Measurements from ENCODE around the gene CIAO2B. TPM values are rescaled to one million over a fixed set of nuclear protein-coding genes. Genes with fewer than 3 reads are reported as not detected.

Gene CIAO2B
- total RNA-seq, 1 donor from 2014 or later = 156 TPM

- TF ChIP-seq CTCF (IDR thresholded peaks at IDR 0.05; ENCODE audit: insufficient read depth, low read length, poor library complexity, severe bottlenecking) = no peak
- DNase-seq (ENCODE audit: low read depth) = no peak
- H3K27me3 ChIP-seq (ENCODE audit: control insufficient read depth, insufficient read depth, low read length) = peaks cover 17% of the 10 kb centered on the region
- no peaks in the 10 kb centered on the region for H3K36me3 ChIP-seq (ENCODE audit: control insufficient read depth, insufficient read depth, low read length)
- no peak overlapping the region for H3K4me3 ChIP-seq (ENCODE audit: low read depth, low read length)
Observed at GRCh38 chr16:66950971-66951790, 17.0 kb upstream of the CIAO2B start.

- Histone ChIP-seq H3K36me3 (ENCODE audit: control insufficient read depth, insufficient read depth, low read length) (no peaks in the 10 kb centered on the region), H3K27me3 (ENCODE audit: control insufficient read depth, insufficient read depth, low read length) (peaks cover 17% of the 10 kb centered on the region), H3K4me3 (ENCODE audit: low read depth, low read length) (no peak overlapping the region)
- DNase-seq (ENCODE audit: low read depth) = no peak
- no peak for TF ChIP-seq CTCF (IDR thresholded peaks at IDR 0.05; ENCODE audit: insufficient read depth, low read length, poor library complexity, severe bottlenecking)
Observed at GRCh38 chr16:66950437-66950836, 16.2 kb upstream of the CIAO2B start.

- Histone ChIP-seq H3K4me3 (ENCODE audit: low read depth, low read length) (no peak overlapping the region), H3K27me3 (ENCODE audit: control insufficient read depth, insufficient read depth, low read length) (peaks cover 17% of the 10 kb centered on the region), H3K36me3 (ENCODE audit: control insufficient read depth, insufficient read depth, low read length) (no peaks in the 10 kb centered on the region)
- DNase-seq (ENCODE audit: low read depth) = no peak
- no peak for TF ChIP-seq CTCF (IDR thresholded peaks at IDR 0.05; ENCODE audit: insufficient read depth, low read length, poor library complexity, severe bottlenecking)
Observed at GRCh38 chr16:66949472-66949871, 15.3 kb upstream of the CIAO2B start.

GRCh38 chr16:66948837-66949225, 14.6 kb upstream of the CIAO2B start:
- Histone ChIP-seq H3K4me3 (ENCODE audit: low read depth, low read length) (no peak overlapping the region), H3K27me3 (ENCODE audit: control insufficient read depth, insufficient read depth, low read length) (peaks cover 17% of the 10 kb centered on the region), H3K36me3 (ENCODE audit: control insufficient read depth, insufficient read depth, low read length) (no peaks in the 10 kb centered on the region)
- no peak for TF ChIP-seq CTCF (IDR thresholded peaks at IDR 0.05; ENCODE audit: insufficient read depth, low read length, poor library complexity, severe bottlenecking)
- no peak for DNase-seq (ENCODE audit: low read depth)

DNA sequence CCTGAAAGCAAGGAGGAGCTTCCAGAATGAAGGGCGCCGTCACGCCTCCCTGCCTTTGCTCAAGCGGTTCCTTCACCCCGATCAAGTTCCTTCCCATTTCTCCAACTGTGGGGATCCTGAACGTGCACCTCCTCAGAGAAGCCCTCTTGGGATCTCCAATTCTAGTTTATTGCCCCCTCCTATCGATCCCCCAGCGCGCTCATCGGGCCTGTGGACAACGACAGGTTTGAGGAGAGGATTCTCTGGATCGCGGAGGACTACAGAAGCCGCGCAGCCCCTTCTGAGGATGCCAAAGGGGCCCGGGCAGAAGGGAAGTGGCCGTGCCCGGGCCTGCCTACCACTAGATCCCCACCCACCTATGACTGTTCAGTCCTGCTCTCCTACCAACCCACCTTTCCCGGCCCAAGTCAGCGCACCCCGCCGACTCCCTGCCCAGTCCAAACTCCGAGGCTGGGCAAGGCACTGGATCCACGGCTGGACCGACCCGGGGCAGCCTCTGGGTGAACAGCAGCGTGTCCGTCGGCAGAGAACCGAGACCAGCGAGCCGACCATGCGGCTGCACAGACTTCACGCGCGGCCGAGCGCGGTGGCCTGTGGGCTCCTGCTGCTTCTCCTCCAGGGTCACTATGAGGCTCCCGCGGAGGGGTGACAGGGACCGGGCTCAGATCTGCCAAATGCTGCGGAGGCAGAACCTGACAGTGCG, 14.1 kb upstream of the CIAO2B start:
- DNase-seq (ENCODE audit: low read depth) = no peak
- TF ChIP-seq CTCF (IDR thresholded peaks at IDR 0.05; ENCODE audit: insufficient read depth, low read length, poor library complexity, severe bottlenecking) = no peak
- H3K36me3 ChIP-seq (ENCODE audit: control insufficient read depth, insufficient read depth, low read length) = no peaks in the 10 kb centered on the region
- H3K27me3 ChIP-seq (ENCODE audit: control insufficient read depth, insufficient read depth, low read length) = peaks cover 17% of the 10 kb centered on the region
- H3K4me3 ChIP-seq (ENCODE audit: low read depth, low read length) = peak overlapping the region; percentile 15
